OCI-LY7 (cell line): ENCODE data around the gene SRSF4. TPM values are rescaled to one million over a fixed set of nuclear protein-coding genes. Genes with fewer than 3 reads are reported as not detected.
A peak's percentile ranks its signal among the peaks of the same experiment; 100 is the strongest.

Source experiments
- BruUV-seq: library from RNA; stranded (reverse); fragments of 400-500 nt; replicated peaks from 2 replicates; lab custom pipeline; 2021; lab: Mats Ljungman, UMichigan
- CTCF ChIA-PET: fragments of 300-600 bp; sonication (Branson Sonifier 250); formaldehyde crosslinking; loops from one replicate; lab custom pipeline; 2022; ENCODE audit warnings: antibody characterized with exemption; ENCODE audit not compliant: unreplicated experiment; lab: Charles Lee
- POLR2A ChIA-PET: fragments of 300-600 bp; sonication (Branson Sonifier 250); formaldehyde crosslinking; loops from one replicate; lab custom pipeline; 2022; ENCODE audit warnings: antibody characterized with exemption; lab: Charles Lee
- DNase-seq: peaks from one replicate; pipeline ENCODE4 v3.0.0-alpha.2; 2015; ENCODE audit warnings: low spot score
- H2AFZ ChIP-seq: fragments of 200-600 bp; sonication (generic), shearing (Covaris generic); 2 replicates; pipeline ENCODE4 v1.6.1; 2014; ENCODE audit warnings: mild to moderate bottlenecking, antibody characterized with exemption, low read length, moderate library complexity
- H3K27ac ChIP-seq: fragments of 200-600 bp; sonication (generic); 2 replicates; pipeline ENCODE4 v1.5.1; 2014; ENCODE audit warnings: mixed run types, low read depth, mild to moderate bottlenecking, moderate library complexity, low read length, inconsistent platforms; ENCODE audit not compliant: poor library complexity, severe bottlenecking
- H3K36me3 ChIP-seq: fragments of 200-600 bp; sonication (generic); 2 replicates; pipeline ENCODE4 v1.6.1; 2014; ENCODE audit warnings: mild to moderate bottlenecking, antibody characterized with exemption, low read length, moderate library complexity, mixed read lengths; ENCODE audit not compliant: insufficient read depth
- H3K4me1 ChIP-seq: fragments of 200-600 bp; sonication (generic); 2 replicates; pipeline ENCODE4 v1.5.1; 2014; ENCODE audit warnings: mild to moderate bottlenecking, low read length; ENCODE audit not compliant: insufficient read depth, poor library complexity, severe bottlenecking
- H3K4me2 ChIP-seq: fragments of 200-600 bp; sonication (generic); 2 replicates; pipeline ENCODE4 v1.6.1; 2014; ENCODE audit warnings: mild to moderate bottlenecking, low read length
- H3K4me3 ChIP-seq: fragments of 200-600 bp; sonication (generic); 2 replicates; pipeline ENCODE4 v1.5.1; 2014; ENCODE audit warnings: mild to moderate bottlenecking, low read depth, low read length; ENCODE audit not compliant: poor library complexity, severe bottlenecking
- H3K79me2 ChIP-seq: fragments of 200-600 bp; sonication (generic); 2 replicates; pipeline ENCODE4 v1.6.1; 2016; ENCODE audit warnings: low read depth, mild to moderate bottlenecking, low read length, moderate library complexity, mixed read lengths; ENCODE audit not compliant: insufficient read depth
- H3K9me2 ChIP-seq: fragments of 200-600 bp; sonication (generic); 2 replicates; pipeline ENCODE4 v1.6.1; 2016; ENCODE audit warnings: mild to moderate bottlenecking, low read length, mixed read lengths; ENCODE audit not compliant: insufficient read depth
- H3K9me3 ChIP-seq: fragments of 200-600 bp; sonication (generic); 2 replicates; pipeline ENCODE4 v1.6.1; 2014; ENCODE audit warnings: mild to moderate bottlenecking, mixed run types, low read length, mixed read lengths
- H4K20me1 ChIP-seq: fragments of 200-600 bp; sonication (generic); 2 replicates; pipeline ENCODE4 v1.6.1; 2014; ENCODE audit warnings: mild to moderate bottlenecking, antibody characterized with exemption, low read length, moderate library complexity, mixed read lengths; ENCODE audit not compliant: insufficient read depth
- CTCF ChIP-seq: fragments of 200-600 bp; sonication (generic); conservative IDR thresholded peaks from 2 replicates; pipeline ENCODE4 v1.5.1; 2014; ENCODE audit warnings: mild to moderate bottlenecking, antibody characterized with exemption, low read length, moderate library complexity, mixed read lengths
- EZH2phosphoT487 ChIP-seq: fragments of 200-600 bp; sonication (generic); IDR thresholded peaks from 2 replicates; pipeline ENCODE4 v1.6.1; 2018; ENCODE audit warnings: low read depth, borderline replicate concordance, mild to moderate bottlenecking, mixed run types, antibody characterized with exemption, low read length, moderate library complexity, mixed read lengths
- intact Hi-C: fragments of 100-400 bp; cut with micrococcal nuclease; formaldehyde crosslinking; loops from one replicate; pipeline ENCODE4 v1.10.0; 2022; ENCODE audit not compliant: unreplicated experiment
- total RNA-seq, 2 experiments: library from RNA; depleted of rRNA in 1 of 2; stranded (reverse); fragments of >200 nt in 1 of 2; shearing (Covaris generic) in 1 of 2; gene quantifications; 2 replicates each; pipeline ENCODE4 v1.2.3, GENCODE V29; 2014 to 2022

Gene SRSF4
- total RNA-seq, 2 experiments from 2014 or later = 52.8 to 122 TPM

- no peaks in the 10 kb centered on the region for H3K79me2 ChIP-seq
- no peak within 1 kb of the TSS for H3K27ac ChIP-seq
- no peak for DNase-seq
- H4K20me1 ChIP-seq = no peaks in the 10 kb centered on the region
- no peaks in the 10 kb centered on the region for H3K9me2 ChIP-seq
- no peaks in the 10 kb centered on the region for H3K9me3 ChIP-seq
- TF ChIP-seq EZH2phosphoT487 = no peak
- BruUV-seq = no TSS peak
- ChIA-PET POLR2A (interaction anchor here (0.7 kb wide), 1 partner anchor 75 kb away, joined by 3 read pairs; no protein-coding TSS in a partner anchor), CTCF (no interaction called here)
- peak within 1 kb of the TSS; percentile 61 for H3K4me3 ChIP-seq
- intact Hi-C loops = no loop called here
- no peaks in the 10 kb centered on the region for H3K4me1 ChIP-seq
- H3K36me3 ChIP-seq = no peaks in the 10 kb centered on the region
- H3K4me2 ChIP-seq = peak within 1 kb of the TSS; percentile 66
- H2AFZ ChIP-seq = no peak within 1 kb of the TSS
These were observed 57.8 kb downstream of the SRSF4 start, which contains the start of gene TMEM200B for GRCh38 chr1:29123887-29124365. TSS of gene TMEM200B (minus strand) at chr1:29123903. CDS start at chr1:29121828, 2,075 bp downstream.

DNA sequence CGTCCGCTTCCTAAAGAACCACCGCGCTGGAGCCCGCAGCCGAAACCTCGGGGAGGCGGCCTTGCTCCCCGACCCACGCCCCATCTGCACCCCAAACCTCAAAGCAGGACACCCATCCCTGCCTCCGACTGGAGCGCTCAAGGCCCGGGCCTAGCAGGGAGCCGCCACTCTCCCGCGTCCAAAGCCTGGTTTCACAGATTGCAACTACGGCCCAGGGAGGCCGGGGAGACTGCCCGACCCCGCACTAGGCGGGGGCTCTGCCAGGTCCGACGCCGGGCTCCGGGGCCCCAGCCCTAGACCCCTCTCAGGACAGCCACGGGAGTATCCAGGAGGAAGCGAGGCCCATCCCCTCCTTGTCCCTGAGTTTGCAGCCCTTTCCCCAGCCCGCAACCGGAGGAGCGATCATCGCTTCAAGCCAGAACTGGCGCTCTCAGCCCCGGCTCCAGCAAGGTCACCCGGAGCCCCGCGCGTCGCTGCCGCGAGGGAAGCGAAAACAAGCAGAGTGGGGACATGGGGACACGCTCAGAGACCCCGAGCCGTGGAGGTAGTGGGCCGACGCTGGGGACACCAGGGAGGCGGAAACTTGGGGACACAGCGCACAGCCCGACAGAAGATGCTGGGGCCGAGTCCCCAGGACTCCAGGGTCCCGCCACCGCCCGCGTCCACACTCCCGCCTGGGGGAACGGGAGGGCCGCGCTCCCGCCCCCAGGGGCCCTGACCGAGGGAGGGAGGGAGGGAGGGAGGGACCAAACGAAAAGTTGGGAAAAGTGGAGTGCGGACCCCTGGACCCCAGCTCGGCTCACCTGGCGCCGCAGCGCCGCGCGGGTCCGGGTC is 58.4 kb downstream of the SRSF4 start:
- Histone ChIP-seq H3K36me3 (no peaks in the 10 kb centered on the region; the same call in 1 of the 2 replicates), H3K27ac (no peak overlapping the region), H3K4me3 (no peak overlapping the region), H4K20me1 (no peaks in the 10 kb centered on the region), H3K9me3 (no peaks in the 10 kb centered on the region), H3K4me2 (no peak overlapping the region), H3K4me1 (no peaks in the 10 kb centered on the region), H3K79me2 (no peaks in the 10 kb centered on the region), H2AFZ (no peak overlapping the region), H3K9me2 (no peaks in the 10 kb centered on the region)
- intact Hi-C loops = no loop called here
- ChIA-PET CTCF (no interaction called here), POLR2A (no interaction called here)
- no TSS peak for BruUV-seq
- TF ChIP-seq EZH2phosphoT487 (no peak), CTCF (no peak)
- DNase-seq = no peak

- Histone ChIP-seq H3K9me3 (no peaks in the 10 kb centered on the region), H2AFZ (no peak overlapping the region), H3K4me1 (no peaks in the 10 kb centered on the region), H4K20me1 (no peaks in the 10 kb centered on the region), H3K27ac (no peak overlapping the region), H3K36me3 (peaks cover 3% of the 10 kb centered on the region; the same call in 1 of the 2 replicates), H3K9me2 (no peaks in the 10 kb centered on the region), H3K4me3 (no peak overlapping the region), H3K4me2 (no peak overlapping the region), H3K79me2 (no peaks in the 10 kb centered on the region)
- no TSS peak for BruUV-seq
- CTCF ChIA-PET = no interaction called here
- POLR2A ChIA-PET = no interaction called here
- DNase-seq = no peak
- intact Hi-C loops = no loop called here
- TF ChIP-seq CTCF = no peak
These were observed 59.0 kb downstream of the SRSF4 start for GRCh38 chr1:29122682-29123052.
